Upper lobe of left lung (tissue), 6 donors: Measurements from ENCODE around the gene RMND5B. TPM values are rescaled to one million over a fixed set of nuclear protein-coding genes. Genes with fewer than 3 reads are reported as not detected.

Source experiments
- ATAC-seq, 2 donors: fragments of 200-7000 bp; cut with Tn5 transposase; one replicate each; pipeline ENCODE4 v1.9.1; 2022; ENCODE audit warnings: mild to moderate bottlenecking in 2 of 2, moderate library complexity in 2 of 2; ENCODE audit not compliant: low FRiP score in 2 of 2
- DNase-seq, 2 donors: peaks; one replicate each; pipeline ENCODE4 v3.0.0-alpha.2; 2019 to 2020
- H3K27ac ChIP-seq, 4 donors: fragments of 200-600 bp; sonication (generic); one replicate each; pipeline ENCODE4 v1.5.1; 2016 to 2019
- H3K27me3 ChIP-seq, 4 donors: fragments of 200-600 bp; sonication (generic); one replicate each; pipeline ENCODE4 v1.5.1; 2017 to 2019
- H3K36me3 ChIP-seq, 4 donors: fragments of 200-600 bp; sonication (generic); one replicate each; pipeline ENCODE4 v1.5.1; 2016 to 2019
- H3K4me1 ChIP-seq, 4 donors: fragments of 200-600 bp; sonication (generic); one replicate each; pipeline ENCODE4 v1.5.1; 2018 to 2019
- H3K4me3 ChIP-seq, 4 donors: fragments of 200-600 bp; sonication (generic); one replicate each; pipeline ENCODE4 v1.5.1; 2017 to 2019; ENCODE audit warnings: mild to moderate bottlenecking in 2 of 4, moderate library complexity in 1 of 4
- H3K9me3 ChIP-seq, 4 donors: fragments of 200-600 bp; sonication (generic); one replicate each; pipeline ENCODE4 v1.5.1; 2018 to 2019
- EP300 ChIP-seq, 4 donors: sonication (generic); formaldehyde crosslinking; IDR thresholded peaks; one replicate each; pipeline ENCODE4 v1.5.1; 2017; ENCODE audit warnings: antibody characterized with exemption in 4 of 4, control low read depth in 2 of 4
- POLR2A ChIP-seq, 4 donors: fragments of 450-650 bp; IDR thresholded peaks; one replicate each; pipeline ENCODE4 v1.5.1; 2016 to 2017; ENCODE audit warnings: antibody characterized with exemption in 4 of 4, mild to moderate bottlenecking in 2 of 4
- POLR2AphosphoS5 ChIP-seq, 2 donors: sonication (generic); formaldehyde crosslinking; IDR thresholded peaks; one replicate each; pipeline ENCODE4 v1.5.1; 2017; ENCODE audit warnings: antibody characterized with exemption in 2 of 2
- WGBS, 2 donors: methylation state at CpG; one replicate each; pipeline ENCODE4 v1.1.5; 2017 to 2018; 5-methylcytosine and 5-hydroxymethylcytosine counted together
- total RNA-seq, 6 donors: library from RNA; depleted of rRNA in 4 of 6; stranded (reverse); fragments of >200 nt in 4 of 6; gene quantifications; one replicate each; pipeline versions ENCODE4 v1.1.0 to v1.2.1, GENCODE V29; 2016 to 2021
- TF ChIP-seq, protein P1 (sequence below), 6 experiments: fragments of 450-650 bp in 4 of 6; fragments of 200-600 bp in 2 of 6; sonication (generic) in 2 of 6; IDR thresholded peaks; one replicate each; pipeline ENCODE4 v1.5.1; 2016 to 2019; ENCODE audit warnings: antibody characterized with exemption in 6 of 6
- donor health status: DM: no; HTN: no; CAD: no; lungs with moderate emphysema.
- donor health status: DM: no; HTN: yes; CAD: no; lungs with severe emphysema.

The RMND5B gene
- total RNA-seq, 6 donors from 2014 or later: 36.2 to 70.2 (median 46.0) TPM

DNA sequence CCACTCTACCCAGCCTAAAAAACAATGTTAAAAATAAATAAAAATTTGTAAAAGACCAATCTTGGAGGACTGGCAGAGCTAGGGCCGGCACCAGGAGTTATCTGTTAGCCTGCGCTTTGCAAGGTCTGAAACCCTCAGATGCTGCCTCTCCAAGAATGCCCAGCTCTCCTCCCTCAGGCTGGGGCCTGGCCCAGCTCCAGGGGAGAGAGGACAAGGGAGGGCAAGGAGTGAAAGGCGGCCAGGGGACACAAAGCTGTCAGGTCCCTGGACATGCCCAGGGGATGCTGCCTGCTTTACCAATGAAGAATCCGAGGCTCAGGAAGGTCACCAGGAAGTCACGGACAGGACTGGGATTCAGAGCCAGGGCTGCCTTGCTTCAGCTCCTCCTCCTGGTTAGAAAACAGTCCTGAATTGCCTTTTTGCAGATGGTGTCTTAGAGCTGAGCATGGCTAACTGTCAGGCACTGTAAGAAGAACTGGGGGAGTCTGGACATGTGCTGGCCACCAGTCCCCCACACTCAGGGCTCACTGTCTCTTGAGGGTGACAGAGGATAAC is 23.0 kb upstream of the RMND5B start:
- TF ChIP-seq POLR2A (IDR thresholded peaks at IDR 0.05): no peak
- peaks cover 7 to 28% (median 13%) of the 10 kb centered on the region in 4 donors for H3K4me1 ChIP-seq
- DNase-seq (no peak), ATAC-seq (no peak)
- H3K27ac ChIP-seq: no peak overlapping the region
- H3K4me3 ChIP-seq: no peak overlapping the region
- no peaks in the 10 kb centered on the region for H3K27me3 ChIP-seq
- H3K36me3 ChIP-seq: no peaks in the 10 kb centered on the region
- H3K9me3 ChIP-seq: no peaks in the 10 kb centered on the region
- 68 to 69% methylated on average over 5 of the region's 5 CpGs for WGBS, 2 donors

DNA sequence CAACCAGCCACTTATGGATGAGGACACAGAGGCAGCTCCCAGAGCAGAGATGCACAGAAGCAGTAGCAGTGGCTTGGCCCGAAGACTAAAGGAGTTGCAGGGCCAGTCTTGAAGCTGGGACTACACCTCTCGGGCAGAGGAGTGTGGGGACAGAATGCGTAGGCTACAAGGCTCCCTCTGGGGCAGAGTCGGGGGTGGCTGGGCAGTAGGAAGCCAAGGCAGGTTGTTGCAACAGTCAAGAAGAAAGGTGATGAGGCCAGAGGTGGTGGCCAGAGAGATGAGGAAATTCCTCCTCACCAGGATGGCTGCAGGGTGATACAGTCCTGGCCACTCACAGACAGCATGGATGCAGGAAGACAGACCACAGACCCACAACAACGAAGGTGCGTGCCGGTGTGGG is 22.4 kb upstream of the RMND5B start:
- no peak overlapping the region for H3K4me3 ChIP-seq
- H3K4me1 ChIP-seq: peaks cover 8 to 35% (median 17%) of the 10 kb centered on the region in 4 donors
- H3K9me3 ChIP-seq: no peaks in the 10 kb centered on the region
- no peak for DNase-seq
- no peak for ATAC-seq
- WGBS, 2 donors: 65 to 80% methylated on average over 7 of the region's 7 CpGs
- H3K27ac ChIP-seq: no peak overlapping the region
- H3K27me3 ChIP-seq: peaks cover 0 to 5% (median 3%) of the 10 kb centered on the region in 4 donors
- H3K36me3 ChIP-seq: no peaks in the 10 kb centered on the region
- TF ChIP-seq, protein P1, sequence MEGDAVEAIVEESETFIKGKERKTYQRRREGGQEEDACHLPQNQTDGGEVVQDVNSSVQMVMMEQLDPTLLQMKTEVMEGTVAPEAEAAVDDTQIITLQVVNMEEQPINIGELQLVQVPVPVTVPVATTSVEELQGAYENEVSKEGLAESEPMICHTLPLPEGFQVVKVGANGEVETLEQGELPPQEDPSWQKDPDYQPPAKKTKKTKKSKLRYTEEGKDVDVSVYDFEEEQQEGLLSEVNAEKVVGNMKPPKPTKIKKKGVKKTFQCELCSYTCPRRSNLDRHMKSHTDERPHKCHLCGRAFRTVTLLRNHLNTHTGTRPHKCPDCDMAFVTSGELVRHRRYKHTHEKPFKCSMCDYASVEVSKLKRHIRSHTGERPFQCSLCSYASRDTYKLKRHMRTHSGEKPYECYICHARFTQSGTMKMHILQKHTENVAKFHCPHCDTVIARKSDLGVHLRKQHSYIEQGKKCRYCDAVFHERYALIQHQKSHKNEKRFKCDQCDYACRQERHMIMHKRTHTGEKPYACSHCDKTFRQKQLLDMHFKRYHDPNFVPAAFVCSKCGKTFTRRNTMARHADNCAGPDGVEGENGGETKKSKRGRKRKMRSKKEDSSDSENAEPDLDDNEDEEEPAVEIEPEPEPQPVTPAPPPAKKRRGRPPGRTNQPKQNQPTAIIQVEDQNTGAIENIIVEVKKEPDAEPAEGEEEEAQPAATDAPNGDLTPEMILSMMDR (IDR thresholded peaks at IDR 0.05): no peak
- TF ChIP-seq EP300 (IDR thresholded peaks at IDR 0.05) (no peak), POLR2A (IDR thresholded peaks at IDR 0.05) (no peak), POLR2AphosphoS5 (IDR thresholded peaks at IDR 0.05) (no peak)

DNA sequence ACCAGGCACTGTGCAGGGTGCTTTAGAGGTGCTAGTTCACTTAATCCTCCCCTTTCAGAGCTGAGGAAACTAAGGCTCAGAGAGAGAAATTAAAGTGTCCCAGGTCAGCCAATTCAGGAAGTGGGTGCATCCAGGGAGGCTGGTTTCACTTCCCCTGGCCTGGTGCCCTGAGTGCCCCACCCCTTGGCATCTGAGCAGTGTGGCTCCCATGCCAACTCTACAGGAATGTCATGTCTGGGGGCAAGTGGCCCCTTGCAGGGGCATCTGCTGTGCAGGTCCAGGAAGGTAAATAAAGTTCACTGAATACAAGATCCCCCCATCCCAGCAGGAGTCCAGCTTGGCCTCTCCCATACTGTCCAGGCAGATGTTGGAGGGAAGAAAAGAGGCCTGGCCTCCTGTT is 21.8 kb upstream of the RMND5B start:
- DNase-seq (peak in 1 of 2 donors; percentile 36), ATAC-seq (peak in 1 of 2 donors; percentile 60)
- Histone ChIP-seq H3K4me1 (peaks cover 13 to 40% (median 22%) of the 10 kb centered on the region in 4 donors), H3K9me3 (no peaks in the 10 kb centered on the region), H3K27me3 (peaks cover 0 to 10% (median 8%) of the 10 kb centered on the region in 4 donors), H3K4me3 (no peak overlapping the region), H3K27ac (no peak overlapping the region), H3K36me3 (no peaks in the 10 kb centered on the region)
- TF ChIP-seq POLR2AphosphoS5 (IDR thresholded peaks at IDR 0.05): no peak
- TF ChIP-seq POLR2A (IDR thresholded peaks at IDR 0.05): no peak
- TF ChIP-seq, protein P1 (IDR thresholded peaks at IDR 0.05): no peak
- no peak for TF ChIP-seq EP300 (IDR thresholded peaks at IDR 0.05)

DNA sequence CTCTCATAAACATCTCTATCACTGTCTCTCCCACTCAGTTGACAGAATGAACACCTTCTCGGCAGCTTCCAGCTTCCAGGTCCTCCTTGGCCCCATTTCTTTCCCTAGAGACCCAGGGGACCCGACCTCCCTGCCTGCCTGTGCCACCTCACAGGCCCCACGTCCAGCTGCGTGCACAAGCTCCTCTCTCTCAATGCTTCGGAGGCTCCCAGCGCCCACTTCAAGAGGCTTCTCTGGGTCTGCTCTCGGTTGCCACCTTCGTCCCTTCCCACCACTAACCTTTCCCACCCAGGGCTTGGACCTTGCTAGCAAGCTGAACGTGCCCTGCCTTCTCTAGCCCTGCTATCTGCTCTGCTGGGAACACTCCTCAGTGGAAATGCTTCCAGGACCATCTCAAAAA is 20.3 kb upstream of the RMND5B start:
- peaks cover 22 to 46% (median 30%) of the 10 kb centered on the region in 4 donors for H3K4me1 ChIP-seq
- no peaks in the 10 kb centered on the region for H3K9me3 ChIP-seq
- H3K27ac ChIP-seq: no peak overlapping the region
- no peak overlapping the region for H3K4me3 ChIP-seq
- TF ChIP-seq, protein P1 (IDR thresholded peaks at IDR 0.05): no peak
- no peak for TF ChIP-seq EP300 (IDR thresholded peaks at IDR 0.05)
- no peak for TF ChIP-seq POLR2AphosphoS5 (IDR thresholded peaks at IDR 0.05)
- TF ChIP-seq POLR2A (IDR thresholded peaks at IDR 0.05): no peak
- H3K27me3 ChIP-seq: peaks cover 0 to 24% (median 17%) of the 10 kb centered on the region in 4 donors
- H3K36me3 ChIP-seq: no peaks in the 10 kb centered on the region
- ATAC-seq (no peak), DNase-seq (no peak)
- 90 to 94% methylated on average over 8 to 9 of the region's 9 CpGs for WGBS, 2 donors

DNA sequence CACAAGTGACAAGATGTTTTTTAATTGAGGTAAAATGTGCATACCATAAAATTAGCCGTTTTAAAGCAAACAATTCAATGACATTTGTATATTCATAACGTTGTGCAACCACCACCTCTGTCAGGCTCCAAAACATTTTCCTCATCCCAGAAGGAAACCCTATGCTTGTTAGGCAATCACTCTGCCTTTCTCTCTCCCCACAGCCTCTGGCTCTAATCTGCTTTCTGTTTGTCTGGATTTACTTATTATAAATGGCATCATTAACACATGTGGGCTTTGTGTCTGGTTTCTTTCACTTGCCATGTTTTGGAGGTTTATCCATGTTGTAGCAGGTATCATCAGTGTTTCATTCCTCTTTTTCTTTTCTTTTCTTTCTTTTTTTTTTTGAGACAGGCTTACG is 18.9 kb upstream of the RMND5B start:
- TF ChIP-seq POLR2A (IDR thresholded peaks at IDR 0.05): no peak
- Histone ChIP-seq H3K4me1 (peaks cover 26 to 59% (median 42%) of the 10 kb centered on the region in 4 donors), H3K4me3 (no peak overlapping the region), H3K36me3 (no peaks in the 10 kb centered on the region), H3K9me3 (no peaks in the 10 kb centered on the region), H3K27me3 (peaks cover 0 to 30% (median 17%) of the 10 kb centered on the region in 4 donors), H3K27ac (no peak overlapping the region)
- ATAC-seq (no peak), DNase-seq (no peak)
- 46 to 48% methylated on average over 3 of the region's 3 CpGs for WGBS, 2 donors

DNA sequence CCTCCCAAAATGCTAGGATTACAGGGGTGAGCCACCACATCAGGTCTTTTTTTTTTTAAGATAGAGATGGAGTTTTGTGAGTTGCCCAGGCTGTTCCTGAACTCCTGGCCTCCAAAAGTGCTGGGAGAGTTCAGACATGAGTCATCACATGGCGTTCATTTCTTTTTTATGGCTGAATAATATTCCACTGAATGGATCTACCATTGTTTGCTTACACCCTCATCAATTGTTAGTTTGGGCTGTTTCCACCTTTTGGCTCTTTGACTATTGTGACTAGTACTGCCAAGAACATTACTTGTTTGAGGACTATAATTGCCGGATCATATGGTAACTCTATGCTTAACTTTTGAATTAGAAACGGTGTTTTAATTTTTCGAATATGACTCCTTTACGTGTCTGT is 18.3 kb upstream of the RMND5B start:
- Histone ChIP-seq H3K27ac (peak overlapping the region in 1 of 4 donors; percentile 79), H3K36me3 (no peaks in the 10 kb centered on the region), H3K4me3 (no peak overlapping the region), H3K4me1 (peaks cover 31 to 63% (median 47%) of the 10 kb centered on the region in 4 donors), H3K27me3 (peaks cover 0 to 30% (median 17%) of the 10 kb centered on the region in 4 donors), H3K9me3 (no peaks in the 10 kb centered on the region)
- ATAC-seq (no peak), DNase-seq (no peak)
- TF ChIP-seq POLR2AphosphoS5 (IDR thresholded peaks at IDR 0.05) (no peak), POLR2A (IDR thresholded peaks at IDR 0.05) (no peak), EP300 (IDR thresholded peaks at IDR 0.05) (no peak)
- WGBS, 2 donors: 84 to 86% methylated on average over 5 of the region's 5 CpGs
